Measurements from ENCODE around the gene DLGAP3.

DLGAP3 gene

GRCh38 chr1:34901919-34902318, 27.5 kb downstream of the DLGAP3 start:
- no peak for DNase-seq

- no peak for DNase-seq
Measured at GRCh38 chr1:34900775-34901502, 28.5 kb downstream of the DLGAP3 start.

- no peak for DNase-seq
Measured at GRCh38 chr1:34899906-34900305, 29.5 kb downstream of the DLGAP3 start.

GRCh38 chr1:34899471-34899870, 30.0 kb downstream of the DLGAP3 start:
- no peak for DNase-seq

GRCh38 chr1:34898330-34898761, 31.1 kb downstream of the DLGAP3 start:
- no peak for DNase-seq

GRCh38 chr1:34896612-34897011, 32.8 kb downstream of the DLGAP3 start:
- DNase-seq, result no peak

- no peak for DNase-seq
Measured at GRCh38 chr1:34889705-34890104, 39.7 kb downstream of the DLGAP3 start.

GRCh38 chr1:34887593-34887992, 41.9 kb downstream of the DLGAP3 start:
- no peak for DNase-seq

GRCh38 chr1:34885405-34886247, 43.8 kb downstream of the DLGAP3 start:
- DNase-seq, result peak; percentile 21

GRCh38 chr1:34884961-34885360, 44.5 kb downstream of the DLGAP3 start:
- DNase-seq, result no peak

- no peak for DNase-seq
Measured at GRCh38 chr1:34884536-34884935, 44.9 kb downstream of the DLGAP3 start.

GRCh38 chr1:34879230-34879629, 50.2 kb downstream of the DLGAP3 start:
- DNase-seq, result no peak

- DNase-seq, result no peak
Measured at GRCh38 chr1:34876406-34876805, 53.0 kb downstream of the DLGAP3 start.

GRCh38 chr1:34874296-34874952, 55.0 kb downstream of the DLGAP3 start:
- no peak for DNase-seq

- no peak for DNase-seq
Measured at GRCh38 chr1:34872133-34872503, 57.3 kb downstream of the DLGAP3 start.

GRCh38 chr1:34871443-34872132, 57.9 kb downstream of the DLGAP3 start:
- no peak for DNase-seq

GRCh38 chr1:34870395-34870794, 59.1 kb downstream of the DLGAP3 start:
- DNase-seq, result no peak

GRCh38 chr1:34869760-34870159, 59.7 kb downstream of the DLGAP3 start:
- DNase-seq, result no peak

- DNase-seq, result no peak
Measured at GRCh38 chr1:34868230-34869049, 61.0 kb downstream of the DLGAP3 start.

- DNase-seq, result no peak
Measured at GRCh38 chr1:34867415-34867814, 62.0 kb downstream of the DLGAP3 start.

- DNase-seq, result no peak
Measured at GRCh38 chr1:34866762-34867109, 62.7 kb downstream of the DLGAP3 start.

All from activated effector memory CD4-positive, alpha-beta T cell treated with Interleukin-2 at 50 U/mL for 16 hours (primary cell).